Kidney (tissue), 11 donors: ENCODE measurements around the gene OPN1MW2. TPM values are rescaled to one million over a fixed set of nuclear protein-coding genes. Genes with fewer than 3 reads are reported as not detected.
"Not testable (repeated sequence)": the region's sequence is repeated elsewhere in the genome, so short reads cannot be mapped to it uniquely, and the experiment has no call there.

Experiments
- DNase-seq, 5 donors: peaks; one replicate each; pipeline ENCODE4 v3.0.0-alpha.2; 2013 to 2020
- FAIRE-seq: peaks from 2 replicates; lab custom pipeline; 2012; peaks lifted over from hg19 to GRCh38; lab: Jason Lieb, UNC
- H3K27ac ChIP-seq, 2 donors: one replicate each; pipeline ENCODE4 v1.7.0; 2013; ENCODE audit warnings: low read depth in 2 of 2, low read length in 2 of 2, inconsistent platforms in 1 of 2
- H3K27me3 ChIP-seq: one replicate; pipeline ENCODE4 v1.7.1; 2013; ENCODE audit warnings: low read length, inconsistent platforms; ENCODE audit not compliant: control insufficient read depth, insufficient read depth
- H3K36me3 ChIP-seq, 3 donors: one replicate each; pipeline versions ENCODE4 v1.7.0 to v1.7.1; 2013; ENCODE audit warnings: low read length in 3 of 3, control low read depth in 1 of 3, inconsistent platforms in 1 of 3; ENCODE audit not compliant: insufficient read depth in 3 of 3, control insufficient read depth in 2 of 3
- H3K4me1 ChIP-seq, 3 donors: one replicate each; pipeline versions ENCODE4 v1.7.0 to v1.7.1; 2013; ENCODE audit warnings: low read length in 3 of 3, inconsistent platforms in 1 of 3, low read depth in 1 of 3; ENCODE audit not compliant: control insufficient read depth in 2 of 3, insufficient read depth in 2 of 3
- H3K4me3 ChIP-seq, 3 donors: one replicate each; pipeline versions ENCODE4 v1.7.0 to v1.8.1; 2013; ENCODE audit warnings: low read length in 3 of 3, control low read depth in 1 of 3, inconsistent platforms in 1 of 3
- H3K9ac ChIP-seq, 3 donors: one replicate each; pipeline versions ENCODE4 v1.7.0 to v1.7.1; 2013; ENCODE audit warnings: low read length in 3 of 3, control low read depth in 1 of 3, inconsistent platforms in 1 of 3
- H3K9me3 ChIP-seq, 3 donors: one replicate each; pipeline versions ENCODE4 v1.7.0 to v1.7.1; 2013; ENCODE audit warnings: low read length in 3 of 3, control low read depth in 1 of 3, inconsistent platforms in 1 of 3; ENCODE audit not compliant: control insufficient read depth in 2 of 3, insufficient read depth in 1 of 3
- intact Hi-C: fragments of 100-400 bp; cut with DNase I; formaldehyde crosslinking; loops from one replicate; pipeline ENCODE4 v1.11.1; 2022
- polyA plus RNA-seq: library from polyadenylated mRNA; stranded (reverse); fragments of 350-450 nt; fragmentation: Illumina TruSeq; extraction: RNeasy Lipid Tissue Mini Kit (QIAGEN cat#74804); gene quantifications from one replicate; pipeline ENCODE4 v1.2.3, GENCODE V29; 2014; ENCODE audit warnings: low read depth, low replicate concordance; ENCODE audit not compliant: insufficient read depth
- total RNA-seq: library from RNA; stranded (reverse); fragmentation: NEBNext Ultra II Directional; extraction: Animal tissue kit (Norgen Biotek cat#: 25700); gene quantifications from one replicate; pipeline ENCODE4 v1.2.1, GENCODE V29; 2021
- donor health status: control.
- donor health status: control.
- donor health status: DM: yes; HTN: yes; CAD: no.
- donor health status: Normal renal cell carcinoma (clear cell type).

Gene OPN1MW2
- total and polyA plus RNA-seq, 2 donors from 2014 or later: not detected

GRCh38 chrX:154239982-154240503 lies 20.5 kb downstream of the OPN1MW2 start:
- H3K36me3 ChIP-seq, intact Hi-C loops, H3K4me3 ChIP-seq, H3K9ac ChIP-seq, H3K4me1 ChIP-seq, H3K27ac ChIP-seq, H3K27me3 ChIP-seq, H3K9me3 ChIP-seq, FAIRE-seq: not testable (repeated sequence)
- peak in 1 of 5 donors; percentile 15 for DNase-seq

GRCh38 chrX:154247377-154248045 lies 28.0 kb downstream of the OPN1MW2 start:
- DNase-seq, H3K36me3 ChIP-seq, H3K9ac ChIP-seq, H3K9me3 ChIP-seq, intact Hi-C loops, H3K27ac ChIP-seq, H3K4me3 ChIP-seq, H3K4me1 ChIP-seq, H3K27me3 ChIP-seq, FAIRE-seq: not testable (repeated sequence)

- H3K4me3 ChIP-seq, intact Hi-C loops, H3K4me1 ChIP-seq, H3K36me3 ChIP-seq, H3K27ac ChIP-seq, H3K9me3 ChIP-seq, H3K27me3 ChIP-seq, H3K9ac ChIP-seq, DNase-seq, FAIRE-seq: not testable (repeated sequence)
Measured at GRCh38 chrX:154248076-154248475, 28.5 kb downstream of the OPN1MW2 start.

- H3K9ac ChIP-seq, intact Hi-C loops, DNase-seq, H3K27me3 ChIP-seq, H3K9me3 ChIP-seq, H3K36me3 ChIP-seq, H3K4me1 ChIP-seq, H3K4me3 ChIP-seq, H3K27ac ChIP-seq, FAIRE-seq: not testable (repeated sequence)
Measured at GRCh38 chrX:154257282-154257681, 37.7 kb downstream of the OPN1MW2 start, which contains the start of gene OPN1MW3. Gene OPN1MW3, plus strand, starts transcription at chrX:154257582. Its CDS starts 38 bp downstream, at chrX:154257620.

GRCh38 chrX:154258711-154259110 lies 39.2 kb downstream of the OPN1MW2 start:
- H3K9me3 ChIP-seq, FAIRE-seq, H3K27ac ChIP-seq, H3K9ac ChIP-seq, DNase-seq, H3K36me3 ChIP-seq, H3K4me1 ChIP-seq, intact Hi-C loops, H3K4me3 ChIP-seq, H3K27me3 ChIP-seq: not testable (repeated sequence)

- FAIRE-seq: not testable (repeated sequence)
Measured at GRCh38 chrX:154263072-154263471, 43.5 kb downstream of the OPN1MW2 start.

GRCh38 chrX:154269245-154269644 lies 49.7 kb downstream of the OPN1MW2 start:
- H3K4me3 ChIP-seq: not testable (repeated sequence)

More at GRCh38 chrX:154263072-154263471, 43.5 kb downstream of the OPN1MW2 start:
- H3K4me3 ChIP-seq, H3K36me3 ChIP-seq, H3K9me3 ChIP-seq, DNase-seq, H3K9ac ChIP-seq, intact Hi-C loops, H3K27me3 ChIP-seq, H3K27ac ChIP-seq, H3K4me1 ChIP-seq: not testable (repeated sequence)

More at GRCh38 chrX:154269245-154269644, 49.7 kb downstream of the OPN1MW2 start:
- H3K4me1 ChIP-seq, DNase-seq, H3K9me3 ChIP-seq, FAIRE-seq, H3K27ac ChIP-seq, H3K36me3 ChIP-seq, H3K9ac ChIP-seq, intact Hi-C loops, H3K27me3 ChIP-seq: not testable (repeated sequence)
